K562 (cell line): ENCODE data around the gene SPDL1. TPM values are rescaled to one million over a fixed set of nuclear protein-coding genes. Genes with fewer than 3 reads are reported as not detected.

Experiments used
- ARID3B ChIP-seq: fragments of 250-450 bp; sonication (Bioruptor Pico); IDR thresholded peaks from 2 replicates; pipeline ENCODE4 v1.4.0; 2020; ENCODE audit warnings: borderline replicate concordance
- ATF7 ChIP-seq: fragments of 450-650 bp; IDR thresholded peaks from 2 replicates; pipeline ENCODE4 v1.7.1; 2014; ENCODE audit warnings: mild to moderate bottlenecking, moderate library complexity
- E2F8 ChIP-seq: fragments of 450-650 bp; IDR thresholded peaks from 2 replicates; pipeline ENCODE4 v1.7.1; 2018; ENCODE audit warnings: mild to moderate bottlenecking, low read depth; ENCODE audit not compliant: partially characterized antibody
- ESRRA ChIP-seq: fragments of 450-650 bp; IDR thresholded peaks from 2 replicates; pipeline ENCODE4 v1.6.1; 2014; ENCODE audit warnings: low read depth, mild to moderate bottlenecking, moderate library complexity, borderline replicate concordance
- FUS ChIP-seq: fragments of 200-400 bp; formaldehyde crosslinking; optimal IDR thresholded peaks from 2 replicates; pipeline ENCODE3; 2017; ENCODE audit warnings: low read depth, low read length
- IRF1 ChIP-seq: sonication (generic); formaldehyde crosslinking; IDR thresholded peaks from 2 replicates; pipeline ENCODE4 v1.8.0; 2022; ENCODE audit warnings: missing genetic modification reagents, mild to moderate bottlenecking, borderline replicate concordance
- MCM7 ChIP-seq, 2 experiments: fragments of 450-650 bp; IDR thresholded peaks; 2 replicates each; pipeline ENCODE4 v1.6.1; 2016 to 2018
- MEF2D ChIP-seq: conservative IDR thresholded peaks from 2 replicates; pipeline ENCODE4 v1.6.1; 2016; ENCODE audit warnings: low read depth, missing genetic modification characterization, missing compliant biosample characterization
- OTX1 ChIP-seq: fragments of 450-650 bp; formaldehyde crosslinking; IDR thresholded peaks from 2 replicates; pipeline ENCODE4 v1.4.0; 2022; ENCODE audit warnings: mild to moderate bottlenecking
- SIN3A ChIP-seq, 2 experiments: fragments of 150-350 bp in 1 of 2; IDR thresholded peaks; 2 replicates each; pipeline ENCODE4 v1.6.1; 2011 to 2016; ENCODE audit warnings: borderline replicate concordance in 2 of 2, low read depth in 2 of 2, low read length in 2 of 2, mild to moderate bottlenecking in 2 of 2, moderate library complexity in 2 of 2; ENCODE audit not compliant: control insufficient read depth in 1 of 2
- THRA ChIP-seq: fragments of 450-650 bp; IDR thresholded peaks from 2 replicates; pipeline ENCODE4 v1.6.1; 2017; ENCODE audit warnings: mild to moderate bottlenecking, moderate library complexity
- ZBTB34 ChIP-seq: fragments of 250-450 bp; sonication (Bioruptor Pico); IDR thresholded peaks from 2 replicates; pipeline ENCODE4 v1.8.0; 2021; ENCODE audit warnings: mild to moderate bottlenecking, moderate library complexity
- ZNF134 ChIP-seq: fragments of 250-450 bp; sonication (Bioruptor Pico); conservative IDR thresholded peaks from 2 replicates; pipeline ENCODE4 v1.4.0; 2020
- ZNF384 ChIP-seq: IDR thresholded peaks from 2 replicates; pipeline ENCODE4 v1.6.1; 2012; ENCODE audit warnings: low read depth, low read length, improper control_type of control experiment
- ZNF444 ChIP-seq: fragments of 250-450 bp; sonication (Bioruptor Pico); IDR thresholded peaks from 2 replicates; pipeline ENCODE4 v1.4.0; 2020; ENCODE audit warnings: mild to moderate bottlenecking, moderate library complexity
- ZNF778 ChIP-seq: fragments of 450-650 bp; formaldehyde crosslinking; IDR thresholded peaks from 2 replicates; pipeline ENCODE4 v1.4.0; 2020; ENCODE audit warnings: mild to moderate bottlenecking, moderate library complexity
- polyA plus RNA-seq, 8 experiments: library from polyadenylated mRNA; depleted of rRNA in 4 of 8; stranded (reverse) in 5 of 8; unstranded in 3 of 8; fragments of >200 nt; fragmentation: Nextera tagmentation in 2 of 8; fragmentation: Illumina TruSeq in 1 of 8; extraction: Ambion mirVana in 2 of 8; extraction: Trizol in 1 of 8; gene quantifications; 2 replicates each; pipeline versions ENCODE4 v1.2.1 to v1.2.3, GENCODE V29; 2011 to 2014; ENCODE audit warnings: inconsistent platforms in 1 of 8, missing spikeins in 1 of 8
- total RNA-seq, 7 experiments: library from RNA; depleted of rRNA in 6 of 7; stranded (reverse); fragments of >200 nt in 6 of 7; fragmentation: Illumina TruSeq in 2 of 7; extraction: Trizol in 2 of 7; gene quantifications; 2 replicates each; pipeline versions ENCODE4 v1.2.1 to v1.2.3, GENCODE V29; 2011 to 2021; ENCODE audit warnings: low replicate concordance in 1 of 7

The SPDL1 gene
- total and polyA plus RNA-seq, 9 of the 15 experiments (the other 6 are each of a cell fraction or from before 2014, with no cell fraction given): 32.4 to 59.6 (median 49.0) TPM

GRCh38 chr5:169583424-169584220 is at the start of gene SPDL1 (continued):
- no peak for TF ChIP-seq THRA
- no peak for TF ChIP-seq FUS
- TF ChIP-seq OTX1 (CRISPR knock-in tag): no peak
- TF ChIP-seq ZNF444 (CRISPR knock-in tag): no peak
- no peak for TF ChIP-seq E2F8
- TF ChIP-seq ARID3B (CRISPR knock-in tag): no peak
- TF ChIP-seq ATF7: peak; percentile 36; the same call in 1 of the 2 replicates
- no peak for TF ChIP-seq MCM7 (IDR thresholded peaks at IDR 0.05)
- TF ChIP-seq MEF2D (tag): no peak
- no peak for TF ChIP-seq ZNF384
- TF ChIP-seq ZBTB34 (CRISPR knock-in tag): no peak
- TF ChIP-seq ZNF778 (CRISPR knock-in tag): no peak
- no peak for TF ChIP-seq IRF1
- no peak for TF ChIP-seq ZNF134 (CRISPR knock-in tag)
- no peak for TF ChIP-seq ESRRA
- peak in 1 of 2 experiments; percentile 62; a peak in 1 of 4 replicates for TF ChIP-seq SIN3A (IDR thresholded peaks at IDR 0.05; ENCODE audit: borderline replicate concordance in 2 of 2, control insufficient read depth in 1 of 2, low read depth in 2 of 2, low read length in 2 of 2)
